NT2/D1 (cell line): Measurements from ENCODE around the gene TECR.
"Not testable (repeated sequence)": the region's sequence is repeated elsewhere in the genome, so short reads cannot be mapped to it uniquely, and the experiment has no call there.

Source experiments
- DNase-seq: peaks from one replicate; pipeline ENCODE4 v3.0.0-alpha.2; 2011; ENCODE audit warnings: low read depth, low spot score
- H3K27me3 ChIP-seq: 2 replicates; pipeline ENCODE4 v1.6.0; 2011; ENCODE audit warnings: mild to moderate bottlenecking; ENCODE audit not compliant: insufficient read length, insufficient read depth
- H3K36me3 ChIP-seq: 2 replicates; pipeline ENCODE4 v1.6.1; 2011; ENCODE audit warnings: mild to moderate bottlenecking, low read length, mixed read lengths; ENCODE audit not compliant: insufficient read depth, insufficient read length
- H3K4me1 ChIP-seq: 2 replicates; pipeline ENCODE4 v1.5.1; 2011; ENCODE audit not compliant: insufficient read depth, insufficient read length
- H3K4me3 ChIP-seq: 2 replicates; pipeline ENCODE4 v1.5.1; 2011; ENCODE audit warnings: low read depth; ENCODE audit not compliant: insufficient read length
- H3K9ac ChIP-seq: 2 replicates; pipeline ENCODE4 v1.6.0; 2011; ENCODE audit warnings: low read depth; ENCODE audit not compliant: insufficient read length
- H3K9me3 ChIP-seq: 2 replicates; pipeline ENCODE4 v1.5.1; 2011; ENCODE audit warnings: mild to moderate bottlenecking, low read length; ENCODE audit not compliant: insufficient read depth
- SUZ12 ChIP-seq: IDR thresholded peaks from 2 replicates; pipeline ENCODE4 v1.6.1; 2011; ENCODE audit not compliant: insufficient read length, insufficient read depth; ENCODE audit errors: extremely low read depth
- YY1 ChIP-seq: IDR thresholded peaks from 2 replicates; pipeline ENCODE4 v1.6.1; 2011; ENCODE audit not compliant: insufficient read length, insufficient read depth
- ZNF274 ChIP-seq: IDR thresholded peaks from 2 replicates; pipeline ENCODE4 v1.6.1; 2011; ENCODE audit warnings: mild to moderate bottlenecking, low read depth, low read length

The TECR gene

GRCh38 chr19:14533450-14533849, 4.1 kb downstream of the TECR start:
- Histone ChIP-seq H3K4me3 (no peak overlapping the region), H3K4me1 (peaks cover 14% of the 10 kb centered on the region), H3K36me3 (peaks cover 9% of the 10 kb centered on the region), H3K27me3 (no peaks in the 10 kb centered on the region), H3K9ac (no peak overlapping the region), H3K9me3 (no peaks in the 10 kb centered on the region)
- TF ChIP-seq SUZ12 (no peak), YY1 (no peak), ZNF274 (no peak)
- no peak for DNase-seq

- Histone ChIP-seq H3K36me3 (peaks cover 12% of the 10 kb centered on the region), H3K9ac (peak overlapping the region; percentile 51), H3K9me3 (no peaks in the 10 kb centered on the region), H3K4me3 (no peak overlapping the region), H3K27me3 (no peaks in the 10 kb centered on the region), H3K4me1 (peaks cover 12% of the 10 kb centered on the region)
- TF ChIP-seq SUZ12 = no peak
- TF ChIP-seq ZNF274 = no peak
- peak; percentile 92 for DNase-seq
These were observed 7.7 kb downstream of the TECR start for GRCh38 chr19:14536926-14537692.

GRCh38 chr19:14540741-14541525, 11.5 kb downstream of the TECR start:
- DNase-seq = no peak
- Histone ChIP-seq H3K9me3 (no peaks in the 10 kb centered on the region), H3K4me1 (peaks cover 15% of the 10 kb centered on the region), H3K4me3 (no peak overlapping the region), H3K9ac (no peak overlapping the region), H3K27me3 (no peaks in the 10 kb centered on the region), H3K36me3 (peaks cover 19% of the 10 kb centered on the region)
- TF ChIP-seq ZNF274 (no peak), SUZ12 (no peak), YY1 (no peak)

DNA sequence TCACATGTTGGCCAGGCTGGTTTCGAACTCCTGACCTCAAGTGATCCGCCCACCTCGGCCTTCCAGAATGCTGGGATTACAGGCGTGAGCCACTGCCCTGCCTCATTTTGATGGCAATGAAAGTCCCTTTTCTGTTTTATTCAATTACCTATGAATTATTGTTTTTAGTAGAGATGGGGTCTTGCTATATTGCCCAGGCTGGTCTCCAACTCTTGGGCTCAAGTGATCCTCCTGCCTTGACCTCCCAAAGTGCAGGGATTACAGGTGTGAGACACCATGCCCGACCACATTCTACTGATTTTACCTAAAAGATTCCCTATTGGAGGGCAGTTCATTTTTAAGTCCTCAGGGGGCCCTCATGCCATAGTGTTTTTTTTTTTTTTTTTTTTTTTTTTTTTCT, 12.6 kb downstream of the TECR start:
- H3K4me3 ChIP-seq, H3K9ac ChIP-seq, DNase-seq, H3K9me3 ChIP-seq, H3K27me3 ChIP-seq: not testable (repeated sequence)
- Histone ChIP-seq H3K36me3 (peaks cover 20% of the 10 kb centered on the region), H3K4me1 (peaks cover 12% of the 10 kb centered on the region)

DNA sequence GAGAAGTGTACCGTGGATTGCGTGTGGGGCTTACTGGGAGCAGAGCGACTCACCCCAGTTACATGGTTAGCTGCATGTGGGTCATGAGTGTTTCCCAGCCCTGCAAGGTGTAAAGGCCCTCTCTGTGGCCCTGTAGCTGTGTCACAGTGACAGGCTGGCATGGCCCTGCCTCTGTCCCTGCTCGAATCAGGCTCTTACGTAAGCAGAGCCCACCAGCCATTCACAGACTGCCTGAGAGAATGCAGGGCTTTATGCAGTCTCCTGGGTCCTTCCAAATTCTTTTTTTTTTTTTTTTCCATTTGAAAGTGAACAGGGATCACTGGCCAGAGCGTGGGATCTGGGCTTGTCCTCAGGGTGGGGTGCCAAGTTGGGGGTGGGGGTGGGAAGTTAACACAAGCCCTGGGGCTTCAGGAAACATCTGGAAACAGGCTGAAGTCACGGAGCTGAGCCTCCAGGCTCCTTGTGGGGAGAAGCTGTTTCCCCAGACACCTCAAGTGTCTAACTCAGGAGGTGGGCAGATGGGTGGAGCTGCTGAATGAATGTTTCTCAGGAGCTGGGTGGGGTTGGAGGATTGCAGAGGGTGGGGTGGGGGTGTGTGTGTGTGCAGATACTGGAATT, 13.4 kb downstream of the TECR start:
- Histone ChIP-seq H3K9ac (peak overlapping the region; percentile 15), H3K27me3 (no peaks in the 10 kb centered on the region), H3K4me1 (peaks cover 12% of the 10 kb centered on the region), H3K9me3 (no peaks in the 10 kb centered on the region), H3K36me3 (peaks cover 20% of the 10 kb centered on the region), H3K4me3 (no peak overlapping the region)
- no peak for TF ChIP-seq YY1
- TF ChIP-seq ZNF274 = no peak
- TF ChIP-seq SUZ12 = no peak
- DNase-seq = no peak

- no peak for TF ChIP-seq ZNF274
- no peak for TF ChIP-seq YY1
- TF ChIP-seq SUZ12 = no peak
- no peak overlapping the region for H3K9ac ChIP-seq
These were observed 14.7 kb downstream of the TECR start for GRCh38 chr19:14544047-14544446.

DNA sequence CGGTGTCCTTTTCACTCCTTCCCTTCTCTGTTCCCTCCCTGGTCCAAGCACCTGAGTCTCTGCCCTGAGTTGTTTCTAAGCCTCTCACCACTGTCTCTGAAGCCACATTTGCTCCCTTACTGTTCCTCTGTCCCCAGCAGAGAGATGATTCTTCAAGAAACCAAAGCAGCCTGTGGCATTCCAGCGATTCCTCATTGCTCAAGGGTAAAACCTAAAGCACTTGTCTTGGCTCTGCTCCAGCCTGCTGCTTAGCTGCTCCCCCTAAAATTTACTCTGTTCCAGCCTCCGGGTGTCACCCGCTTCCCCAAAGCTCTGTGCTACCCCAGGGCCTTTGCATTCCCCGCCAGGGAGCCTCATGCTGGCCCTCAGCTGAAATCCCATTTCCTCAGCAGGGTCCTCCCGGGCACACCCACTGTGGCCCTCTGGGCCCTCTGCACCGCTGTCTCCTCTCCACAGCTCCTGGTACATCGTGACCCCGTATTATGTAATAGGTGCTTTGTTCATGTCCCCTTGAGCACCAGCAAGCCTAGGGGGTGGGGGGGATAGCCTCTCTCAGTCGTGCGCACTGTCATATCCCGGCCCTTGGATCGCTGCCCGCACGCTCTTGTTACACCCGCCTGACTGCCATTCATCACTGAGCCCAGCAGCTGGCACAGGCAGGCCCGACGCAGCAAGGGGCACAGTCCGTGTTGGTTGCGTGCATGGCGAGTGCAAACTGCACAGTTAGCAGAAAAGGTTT, 15.8 kb downstream of the TECR start:
- Histone ChIP-seq H3K4me1 (peaks cover 11% of the 10 kb centered on the region), H3K9ac (no peak overlapping the region), H3K4me3 (no peak overlapping the region), H3K36me3 (peaks cover 34% of the 10 kb centered on the region), H3K27me3 (no peaks in the 10 kb centered on the region), H3K9me3 (no peaks in the 10 kb centered on the region)
- TF ChIP-seq YY1 (no peak), SUZ12 (no peak), ZNF274 (no peak)
- no peak for DNase-seq

More at GRCh38 chr19:14544047-14544446, 14.7 kb downstream of the TECR start:
- H3K27me3 ChIP-seq = no peaks in the 10 kb centered on the region
- no peaks in the 10 kb centered on the region for H3K9me3 ChIP-seq
- no peak for DNase-seq
- peaks cover 27% of the 10 kb centered on the region for H3K36me3 ChIP-seq
- H3K4me1 ChIP-seq = peaks cover 9% of the 10 kb centered on the region
- no peak overlapping the region for H3K4me3 ChIP-seq
